Measurements from ENCODE around the gene TBC1D13.
"Not testable (repeated sequence)": the region's sequence is repeated elsewhere in the genome, so short reads cannot be mapped to it uniquely, and the experiment has no call there.

The TBC1D13 gene

GRCh38 chr9:128821584-128822406, 34.7 kb downstream of the TBC1D13 start:
- no peak for DNase-seq (ENCODE audit: low read depth in 2 of 2)

GRCh38 chr9:128822407-128823042, 35.5 kb downstream of the TBC1D13 start:
- DNase-seq (ENCODE audit: low read depth in 2 of 2) = no peak

- DNase-seq (ENCODE audit: low read depth in 2 of 2) = no peak
These were observed 36.4 kb downstream of the TBC1D13 start for GRCh38 chr9:128823362-128823902.

DNA sequence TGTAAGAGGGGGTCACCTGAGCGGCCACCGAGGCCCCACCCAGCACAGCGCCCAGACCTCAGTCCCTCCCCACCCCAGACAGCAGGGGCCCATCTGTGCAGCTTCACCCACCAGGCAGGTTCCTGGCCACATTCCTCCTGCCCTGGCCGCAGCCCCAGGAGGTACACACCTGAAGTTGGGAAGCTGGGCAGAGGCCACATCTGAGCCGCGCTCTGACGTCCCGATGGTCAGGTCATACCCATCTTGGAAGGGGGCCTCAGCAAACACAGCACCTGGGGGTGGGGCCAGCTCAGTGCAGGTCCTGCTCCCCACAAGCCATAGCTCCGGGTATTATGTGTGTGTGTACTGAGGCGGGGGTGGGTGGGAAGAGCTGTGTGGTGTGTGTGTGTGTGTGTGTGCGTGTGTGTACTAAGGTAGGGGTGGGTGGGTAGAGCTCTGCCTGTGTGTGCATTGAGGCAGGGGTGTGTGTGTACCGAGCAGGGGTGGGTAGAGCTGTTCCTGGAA, 36.9 kb downstream of the TBC1D13 start:
- no peak for DNase-seq (ENCODE audit: low read depth in 2 of 2)

- no peak for DNase-seq (ENCODE audit: low read depth in 2 of 2)
These were observed 37.9 kb downstream of the TBC1D13 start for GRCh38 chr9:128824911-128825310.

- no peak for DNase-seq (ENCODE audit: low read depth in 2 of 2)
These were observed 39.1 kb downstream of the TBC1D13 start for GRCh38 chr9:128825923-128826700.

DNA sequence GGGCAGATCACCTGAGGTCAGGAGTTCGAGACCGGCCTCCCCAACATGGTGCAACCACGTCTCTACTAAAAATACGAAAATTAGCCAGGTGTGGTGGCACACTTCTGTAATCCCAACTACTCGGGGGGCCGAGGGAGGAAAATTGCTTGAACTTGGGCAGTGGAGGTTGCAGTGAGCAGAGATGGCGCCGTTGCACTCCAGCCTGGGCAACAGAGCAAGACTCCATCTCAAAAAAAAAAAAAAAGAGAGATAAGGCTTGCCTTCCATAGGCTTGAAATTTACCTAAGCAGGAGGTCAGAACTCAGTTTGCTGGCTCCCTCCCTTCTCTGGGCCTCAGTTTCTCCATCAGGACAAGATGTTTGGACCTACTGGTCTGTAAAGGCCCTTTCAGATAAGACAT, 41.2 kb downstream of the TBC1D13 start:
- no peak for DNase-seq (ENCODE audit: low read depth in 2 of 2)

- no peak for DNase-seq (ENCODE audit: low read depth in 2 of 2)
These were observed 41.8 kb downstream of the TBC1D13 start for GRCh38 chr9:128828719-128829452.

- peak; percentile 86 to 91 for DNase-seq (ENCODE audit: low read depth in 2 of 2)
These were observed 42.6 kb downstream of the TBC1D13 start, which contains the start of gene SPOUT1 for GRCh38 chr9:128829477-128830251. SPOUT1 (minus strand) TSS chr9:128829794; CDS start chr9:128829780, 14 bp downstream.

DNA sequence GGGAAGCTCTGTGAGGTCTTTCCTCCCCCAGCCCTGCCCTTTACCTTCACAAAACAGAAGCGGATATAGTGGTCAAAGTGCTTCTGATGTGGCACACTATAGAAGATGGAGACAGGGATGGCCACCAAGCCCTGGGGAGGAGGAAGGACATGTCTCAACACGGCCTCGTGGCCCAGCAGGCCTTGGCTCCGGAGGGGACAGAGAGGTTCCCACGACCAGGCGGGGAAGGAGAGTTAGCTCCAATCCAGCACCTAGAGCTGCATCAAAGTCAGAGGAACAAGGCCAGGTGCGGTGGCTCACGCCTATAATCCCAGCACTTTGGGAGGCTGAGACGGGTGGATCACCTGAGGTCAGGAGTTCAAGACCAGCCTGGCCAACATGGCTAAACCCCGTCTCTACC, 46.6 kb downstream of the TBC1D13 start:
- DNase-seq (ENCODE audit: low read depth in 2 of 2) = no peak

DNA sequence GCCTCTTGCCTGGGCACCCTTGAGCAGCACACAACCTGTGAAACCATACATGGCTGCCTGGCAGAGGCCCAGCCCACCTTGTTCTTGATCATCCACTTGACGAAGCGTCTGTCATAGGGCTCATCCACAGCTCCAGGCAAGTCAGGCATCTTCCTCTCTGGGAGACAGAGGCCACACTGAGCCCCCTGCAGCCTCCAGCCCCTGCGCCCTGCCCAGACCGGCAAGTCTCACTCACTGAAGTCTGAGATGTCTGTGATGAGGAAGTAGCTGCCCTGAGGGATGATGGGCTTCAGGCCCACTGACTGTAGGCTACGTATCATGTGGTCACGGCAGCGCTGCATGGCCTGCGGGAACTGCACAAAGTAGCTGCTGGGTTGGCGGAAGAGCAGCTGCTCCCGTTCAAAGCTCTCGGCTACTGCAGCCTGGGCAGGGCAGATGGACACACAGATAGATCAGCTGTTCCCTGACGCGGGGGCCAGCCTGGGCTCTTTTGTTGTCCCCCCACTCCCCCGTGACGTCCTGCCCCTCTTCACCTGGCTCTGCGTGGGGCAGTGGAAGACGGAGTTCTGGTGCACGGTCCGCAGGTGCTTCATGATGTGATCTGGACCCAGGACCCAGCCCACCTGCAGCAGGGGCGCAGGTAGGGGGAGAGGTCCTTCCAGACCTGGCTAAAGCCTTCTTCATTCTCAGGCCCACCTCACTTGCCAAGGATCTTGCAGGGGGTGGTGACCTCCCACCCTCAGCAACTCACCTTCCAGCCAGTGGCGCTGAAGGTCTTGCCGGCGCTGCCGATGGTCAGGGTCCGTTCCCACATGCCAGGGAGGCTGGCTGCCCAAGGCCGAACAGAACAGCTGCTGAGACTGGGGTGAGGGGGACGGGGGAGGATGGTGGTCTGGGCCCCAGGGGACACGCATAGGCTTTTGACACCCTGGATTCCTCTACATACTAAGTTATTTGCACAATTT, 48.5 kb downstream of the TBC1D13 start:
- DNase-seq (ENCODE audit: low read depth in 2 of 2) = no peak

- DNase-seq (ENCODE audit: low read depth in 2 of 2) = no peak
These were observed 49.6 kb downstream of the TBC1D13 start for GRCh38 chr9:128836509-128837145.

- no peak for DNase-seq (ENCODE audit: low read depth in 2 of 2)
These were observed 51.3 kb downstream of the TBC1D13 start for GRCh38 chr9:128838338-128838737.

- no peak for DNase-seq (ENCODE audit: low read depth in 2 of 2)
These were observed 53.5 kb downstream of the TBC1D13 start for GRCh38 chr9:128840524-128840923.

DNA sequence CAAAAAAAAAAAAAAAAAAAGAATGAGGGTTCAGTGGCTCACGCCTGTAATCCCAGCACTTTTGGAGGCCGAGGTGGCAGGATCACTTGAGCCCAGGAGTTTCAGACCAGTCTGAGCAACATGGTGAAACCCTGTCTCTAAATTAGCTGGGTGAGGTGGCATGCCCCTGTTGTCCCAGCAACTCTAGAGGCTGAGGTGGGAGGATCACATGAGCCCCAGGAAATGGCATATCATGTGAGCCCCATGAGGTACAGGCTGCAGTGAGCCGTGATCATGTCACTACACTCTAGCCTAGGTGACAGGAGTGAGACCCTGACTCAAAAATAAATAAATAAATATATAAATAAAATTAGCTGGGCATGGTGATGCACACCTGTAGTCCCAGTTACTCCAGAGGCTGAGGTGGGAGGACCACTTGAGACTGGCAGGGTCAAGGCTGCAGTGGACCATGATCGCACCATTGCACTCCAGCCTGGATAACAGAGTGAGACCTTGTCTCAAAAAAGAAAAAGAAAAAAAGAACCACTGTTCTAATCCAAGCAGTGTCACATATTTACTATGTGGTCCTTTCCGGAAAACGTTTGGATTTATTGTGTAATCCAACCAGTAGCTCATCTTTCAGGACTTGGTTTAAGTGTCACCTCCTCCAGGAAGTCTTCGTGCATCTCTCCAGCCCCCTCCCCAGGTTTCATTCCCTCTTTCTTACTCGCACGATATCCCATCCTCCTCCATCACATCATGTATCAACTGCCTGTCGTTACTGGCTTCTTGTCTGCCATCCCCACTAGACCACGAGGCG, 54.8 kb downstream of the TBC1D13 start:
- DNase-seq (ENCODE audit: low read depth in 2 of 2) = no peak

GRCh38 chr9:128843171-128843570, 56.1 kb downstream of the TBC1D13 start:
- not testable (repeated sequence) for DNase-seq (ENCODE audit: low read depth in 2 of 2)

DNA sequence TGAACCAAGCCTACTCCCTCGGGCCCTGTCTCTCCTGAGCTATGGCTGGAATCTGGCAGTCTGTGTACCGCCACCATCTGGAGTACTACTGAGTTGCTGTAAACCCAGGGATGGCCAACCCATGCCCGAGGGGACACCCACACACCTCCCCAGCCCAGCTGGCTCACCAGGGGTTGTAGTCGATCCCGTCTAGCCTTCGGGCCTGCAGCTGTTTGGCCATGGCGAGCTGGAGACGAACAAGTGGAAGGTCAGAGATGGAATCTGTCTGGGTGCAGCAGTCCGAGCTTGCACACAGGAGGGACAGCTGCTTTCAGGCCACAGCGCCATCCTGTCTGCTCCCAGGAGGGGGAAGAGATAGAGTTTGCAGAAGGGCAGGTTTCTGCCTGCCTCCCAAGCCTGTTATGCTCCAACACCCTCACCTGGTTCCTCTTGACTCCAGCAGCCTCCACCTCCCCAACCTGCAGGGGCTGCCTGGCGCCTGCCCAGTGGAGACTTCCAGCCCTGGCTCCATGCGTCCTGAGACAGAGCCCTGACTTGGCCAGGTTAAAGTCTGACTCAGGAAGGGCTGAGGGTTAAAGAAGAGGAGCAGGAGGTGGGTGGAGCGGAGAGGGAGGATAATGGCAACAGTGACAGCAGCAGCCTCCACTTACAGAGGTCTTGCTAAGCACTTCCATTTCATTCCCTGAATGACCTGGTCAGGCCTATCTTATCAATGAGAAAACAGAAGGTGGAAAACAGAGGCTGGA, 58.3 kb downstream of the TBC1D13 start:
- no peak for DNase-seq (ENCODE audit: low read depth in 2 of 2)
